GM10266 (cell line): ENCODE data around the gene COX4I1.

ENCODE experiments used
- DNase-seq: peaks from one replicate; pipeline ENCODE4 v3.0.0; 2012; ENCODE audit errors: extremely low spot score
- CTCF ChIP-seq: IDR thresholded peaks from 2 replicates; pipeline ENCODE4 v1.5.1; 2012; ENCODE audit warnings: mild to moderate bottlenecking, low read depth; ENCODE audit not compliant: control insufficient read depth, insufficient read depth; ENCODE audit errors: missing control alignments

COX4I1 gene

GRCh38 chr16:85759136-85759535 is 40.4 kb upstream of the COX4I1 start:
- DNase-seq, result no peak
- TF ChIP-seq CTCF, result no peak

GRCh38 chr16:85759631-85760419 is 39.7 kb upstream of the COX4I1 start:
- no peak for DNase-seq
- TF ChIP-seq CTCF, result peak; percentile 78

- no peak for DNase-seq
- no peak for TF ChIP-seq CTCF
These were observed 37.6 kb upstream of the COX4I1 start for GRCh38 chr16:85761861-85762260.

- no peak for TF ChIP-seq CTCF
These were observed 36.5 kb upstream of the COX4I1 start for GRCh38 chr16:85762970-85763369.

GRCh38 chr16:85763616-85764015 is 35.9 kb upstream of the COX4I1 start:
- no peak for DNase-seq
- TF ChIP-seq CTCF, result no peak

More at GRCh38 chr16:85762970-85763369, 36.5 kb upstream of the COX4I1 start:
- no peak for DNase-seq

GRCh38 chr16:85765211-85765610 is 34.3 kb upstream of the COX4I1 start:
- no peak for DNase-seq
- TF ChIP-seq CTCF, result no peak

- no peak for DNase-seq
- no peak for TF ChIP-seq CTCF
These were observed 33.7 kb upstream of the COX4I1 start for GRCh38 chr16:85765767-85766166.
